PFSK-1 (cell line): Measurements from ENCODE around the gene RASGRP2.

Experiments
- FOXP2 ChIP-seq: optimal IDR thresholded peaks from 2 replicates; pipeline ENCODE3; 2011; ENCODE audit warnings: borderline replicate concordance, control low read depth, inconsistent platforms; ENCODE audit not compliant: insufficient read depth; ENCODE audit errors: extremely low read length, extremely low read depth
- POLR2AphosphoS5 ChIP-seq: IDR thresholded peaks from 2 replicates; pipeline ENCODE4 v1.6.1; 2012; ENCODE audit warnings: low read depth, mild to moderate bottlenecking, control low read depth, low read length, moderate library complexity
- REST ChIP-seq, 2 experiments: IDR thresholded peaks; 2 replicates each; pipeline versions ENCODE4 v1.6.1 to v1.8.0; 2011 to 2012; ENCODE audit warnings: low read depth in 2 of 2, low read length in 2 of 2, control low read depth in 1 of 2, inconsistent platforms in 1 of 2, mild to moderate bottlenecking in 1 of 2, moderate library complexity in 1 of 2; ENCODE audit not compliant: insufficient read depth in 1 of 2
- SIN3A ChIP-seq: IDR thresholded peaks from 2 replicates; pipeline ENCODE4 v1.6.1; 2012; ENCODE audit warnings: mild to moderate bottlenecking, low read length, moderate library complexity, borderline replicate concordance; ENCODE audit not compliant: insufficient read depth
- TAF1 ChIP-seq: IDR thresholded peaks from 2 replicates; pipeline ENCODE4 v1.6.1; 2012; ENCODE audit warnings: low read length, control low read depth, borderline replicate concordance; ENCODE audit not compliant: insufficient read depth

- no peak for TF ChIP-seq REST (IDR thresholded peaks at IDR 0.05; ENCODE audit: insufficient read depth in 1 of 2, low read depth in 2 of 2, low read length in 2 of 2)
- TF ChIP-seq POLR2AphosphoS5, result no peak
- no peak for TF ChIP-seq TAF1
- no peak for TF ChIP-seq SIN3A
- TF ChIP-seq FOXP2, result no peak
Measured at GRCh38 chr11:64721359-64721699, 22.6 kb downstream of the RASGRP2 start.
